ENCODE data around the gene DNAJC10. TPM values are rescaled to one million over a fixed set of nuclear protein-coding genes. Genes with fewer than 3 reads are reported as not detected.

Gene DNAJC10
- total RNA-seq, 2 experiments from 2014 or later = 117 to 227 TPM

- Histone ChIP-seq H3K36me3 (ENCODE audit: insufficient read depth, low read length) (no peaks in the 10 kb centered on the region), H4K20me1 (ENCODE audit: insufficient read depth, low read length) (no peaks in the 10 kb centered on the region), H3K4me3 (ENCODE audit: low read depth, low read length, poor library complexity, severe bottlenecking) (no peak overlapping the region), H3K4me1 (ENCODE audit: insufficient read depth, low read length, poor library complexity, severe bottlenecking) (no peaks in the 10 kb centered on the region), H3K27ac (ENCODE audit: low read depth, low read length, poor library complexity, severe bottlenecking) (no peak overlapping the region), H3K9me2 (ENCODE audit: insufficient read depth, low read length) (no peaks in the 10 kb centered on the region), H3K9me3 (ENCODE audit: low read length) (no peaks in the 10 kb centered on the region), H3K4me2 (ENCODE audit: low read length) (no peak overlapping the region), H3K79me2 (ENCODE audit: insufficient read depth, low read depth, low read length) (no peaks in the 10 kb centered on the region), H2AFZ (ENCODE audit: low read length) (no peak overlapping the region)
- intact Hi-C loops (cut with micrococcal nuclease; ENCODE audit: unreplicated experiment) = no loop called here
- no peak for TF ChIP-seq CTCF (conservative IDR thresholded peaks at IDR 0.05; ENCODE audit: low read length)
- no peak for TF ChIP-seq EZH2phosphoT487 (IDR thresholded peaks at IDR 0.05; ENCODE audit: borderline replicate concordance, low read depth, low read length)
- POLR2A ChIA-PET = interaction anchor here (1.2 kb wide), 1 partner anchor 9 kb away, joined by 5 read pairs; no protein-coding TSS in a partner anchor
- CTCF ChIA-PET (ENCODE audit: unreplicated experiment) = no interaction called here
- no peak for DNase-seq (ENCODE audit: low spot score)
- no TSS peak for BruUV-seq (replicated peaks)
These were observed 10.3 kb upstream of the DNAJC10 start for GRCh38 chr2:182705761-182706160.

GRCh38 chr2:182706751-182707150, 9.3 kb upstream of the DNAJC10 start:
- no peaks in the 10 kb centered on the region for H3K79me2 ChIP-seq (ENCODE audit: insufficient read depth, low read depth, low read length)
- ChIA-PET CTCF (ENCODE audit: unreplicated experiment) (no interaction called here), POLR2A (no interaction called here)
- intact Hi-C loops (cut with micrococcal nuclease; ENCODE audit: unreplicated experiment) = no loop called here
- no peaks in the 10 kb centered on the region for H4K20me1 ChIP-seq (ENCODE audit: insufficient read depth, low read length)
- BruUV-seq (replicated peaks) = no TSS peak
- H3K9me2 ChIP-seq (ENCODE audit: insufficient read depth, low read length) = no peaks in the 10 kb centered on the region
- no peaks in the 10 kb centered on the region for H3K4me1 ChIP-seq (ENCODE audit: insufficient read depth, low read length, poor library complexity, severe bottlenecking)
- no peak overlapping the region for H2AFZ ChIP-seq (ENCODE audit: low read length)
- DNase-seq (ENCODE audit: low spot score) = no peak
- no peak overlapping the region for H3K27ac ChIP-seq (ENCODE audit: low read depth, low read length, poor library complexity, severe bottlenecking)
- H3K9me3 ChIP-seq (ENCODE audit: low read length) = no peaks in the 10 kb centered on the region
- H3K4me3 ChIP-seq (ENCODE audit: low read depth, low read length, poor library complexity, severe bottlenecking) = no peak overlapping the region
- TF ChIP-seq CTCF (conservative IDR thresholded peaks at IDR 0.05; ENCODE audit: low read length) = no peak
- TF ChIP-seq EZH2phosphoT487 (IDR thresholded peaks at IDR 0.05; ENCODE audit: borderline replicate concordance, low read depth, low read length) = no peak
- no peaks in the 10 kb centered on the region for H3K36me3 ChIP-seq (ENCODE audit: insufficient read depth, low read length)
- no peak overlapping the region for H3K4me2 ChIP-seq (ENCODE audit: low read length)

GRCh38 chr2:182713601-182714000, 2.5 kb upstream of the DNAJC10 start:
- CTCF ChIA-PET (ENCODE audit: unreplicated experiment) = no interaction called here
- Histone ChIP-seq H3K9me2 (ENCODE audit: insufficient read depth, low read length) (no peaks in the 10 kb centered on the region), H2AFZ (ENCODE audit: low read length) (no peak overlapping the region), H3K9me3 (ENCODE audit: low read length) (no peaks in the 10 kb centered on the region), H3K27ac (ENCODE audit: low read depth, low read length, poor library complexity, severe bottlenecking) (no peak overlapping the region), H3K36me3 (ENCODE audit: insufficient read depth, low read length) (peaks cover 4% of the 10 kb centered on the region; the same call in 1 of the 2 replicates), H3K79me2 (ENCODE audit: insufficient read depth, low read depth, low read length) (peaks cover 22% of the 10 kb centered on the region), H3K4me1 (ENCODE audit: insufficient read depth, low read length, poor library complexity, severe bottlenecking) (peaks cover 28% of the 10 kb centered on the region), H3K4me3 (ENCODE audit: low read depth, low read length, poor library complexity, severe bottlenecking) (no peak overlapping the region), H4K20me1 (ENCODE audit: insufficient read depth, low read length) (no peaks in the 10 kb centered on the region), H3K4me2 (ENCODE audit: low read length) (peak overlapping the region; percentile 37)
- intact Hi-C loops (cut with micrococcal nuclease; ENCODE audit: unreplicated experiment) = loop anchor here (10.0 kb wide), 1 partner anchor 1409 kb away; no protein-coding TSS in a partner anchor
- no TSS peak for BruUV-seq (replicated peaks)
- POLR2A ChIA-PET = interaction anchor here (0.5 to 1.5 kb wide), 3 partner anchors 8 to 665 kb away, joined by 3 to 5 read pairs (median 3); no protein-coding TSS in a partner anchor
- TF ChIP-seq CTCF (conservative IDR thresholded peaks at IDR 0.05; ENCODE audit: low read length) = no peak
- DNase-seq (ENCODE audit: low spot score) = peak; percentile 38
